H1 (cell line): ENCODE measurements around the gene GFRAL. TPM values are rescaled to one million over a fixed set of nuclear protein-coding genes. Genes with fewer than 3 reads are reported as not detected.

ENCODE experiments used
- BRCA1 ChIP-seq: IDR thresholded peaks from 2 replicates; pipeline ENCODE4 v1.6.1; 2012; ENCODE audit warnings: low read depth, low read length, improper control_type of control experiment
- E2F6 ChIP-seq: IDR thresholded peaks from 2 replicates; pipeline ENCODE4 v1.6.1; 2012; ENCODE audit warnings: inconsistent platforms
- KDM1A ChIP-seq: fragments of 200-600, 300-600 bp; sonication (generic); IDR thresholded peaks from 2 replicates; pipeline ENCODE4 v1.7.1; 2016; ENCODE audit warnings: mild to moderate bottlenecking, low read length, borderline replicate concordance
- NANOG ChIP-seq: IDR thresholded peaks from 2 replicates; pipeline ENCODE4 v1.6.1; 2011; ENCODE audit warnings: low read length, low read depth, mild to moderate bottlenecking, inconsistent platforms; ENCODE audit not compliant: insufficient read depth, poor library complexity, severe bottlenecking
- NRF1 ChIP-seq: IDR thresholded peaks from 2 replicates; pipeline ENCODE4 v1.6.1; 2011; ENCODE audit warnings: mild to moderate bottlenecking, low read depth, low read length, improper control_type of control experiment
- POLR2AphosphoS5 ChIP-seq: IDR thresholded peaks from 2 replicates; pipeline ENCODE4 v1.6.1; 2011; ENCODE audit warnings: low read depth, low read length
- SIRT6 ChIP-seq: IDR thresholded peaks from one replicate; pipeline ENCODE4 v1.7.1; 2012; ENCODE audit warnings: low read length, inconsistent platforms
- SUZ12 ChIP-seq: fragments of 200-600 bp; sonication (generic); IDR thresholded peaks from 2 replicates; pipeline ENCODE4 v1.6.1; 2012; ENCODE audit warnings: mild to moderate bottlenecking, inconsistent platforms, low read length, moderate library complexity, mixed read lengths
- TAF1 ChIP-seq: IDR thresholded peaks from 2 replicates; pipeline ENCODE4 v1.6.1; 2011; ENCODE audit warnings: mild to moderate bottlenecking, low read depth, low read length
- polyA plus RNA-seq, 7 experiments: library from polyadenylated mRNA; depleted of rRNA in 3 of 7; stranded (reverse) in 5 of 7; unstranded in 2 of 7; fragments of >200 nt in 5 of 7; fragments of 200-250 nt in 2 of 7; gene quantifications; 1 replicate in 5 of 7; 2 replicates in 1 of 7; 4 replicates in 1 of 7; pipeline versions ENCODE4 v1.2.1 to v1.2.3, GENCODE V29; 2011 to 2013; ENCODE audit warnings: missing spikeins in 2 of 7, mixed read lengths in 2 of 7
- total RNA-seq: library from RNA; stranded (reverse); fragmentation: NEBNext Ultra II Directional; extraction: Animal tissue kit (Norgen Biotek cat#: 25700); gene quantifications from 2 replicates; pipeline ENCODE4 v1.2.1, GENCODE V29; 2021
- TF ChIP-seq, protein P1 (sequence below): fragments of 300-600 bp; sonication (generic); IDR thresholded peaks from 2 replicates; pipeline ENCODE4 v1.7.1; 2012; ENCODE audit warnings: low read length, moderate library complexity, mild to moderate bottlenecking, inconsistent platforms; ENCODE audit not compliant: insufficient replicate concordance

Gene GFRAL
- total and polyA plus RNA-seq, 2 of the 8 experiments (the other 6 are each of a cell fraction or from before 2014, with no cell fraction given), result not detected

DNA sequence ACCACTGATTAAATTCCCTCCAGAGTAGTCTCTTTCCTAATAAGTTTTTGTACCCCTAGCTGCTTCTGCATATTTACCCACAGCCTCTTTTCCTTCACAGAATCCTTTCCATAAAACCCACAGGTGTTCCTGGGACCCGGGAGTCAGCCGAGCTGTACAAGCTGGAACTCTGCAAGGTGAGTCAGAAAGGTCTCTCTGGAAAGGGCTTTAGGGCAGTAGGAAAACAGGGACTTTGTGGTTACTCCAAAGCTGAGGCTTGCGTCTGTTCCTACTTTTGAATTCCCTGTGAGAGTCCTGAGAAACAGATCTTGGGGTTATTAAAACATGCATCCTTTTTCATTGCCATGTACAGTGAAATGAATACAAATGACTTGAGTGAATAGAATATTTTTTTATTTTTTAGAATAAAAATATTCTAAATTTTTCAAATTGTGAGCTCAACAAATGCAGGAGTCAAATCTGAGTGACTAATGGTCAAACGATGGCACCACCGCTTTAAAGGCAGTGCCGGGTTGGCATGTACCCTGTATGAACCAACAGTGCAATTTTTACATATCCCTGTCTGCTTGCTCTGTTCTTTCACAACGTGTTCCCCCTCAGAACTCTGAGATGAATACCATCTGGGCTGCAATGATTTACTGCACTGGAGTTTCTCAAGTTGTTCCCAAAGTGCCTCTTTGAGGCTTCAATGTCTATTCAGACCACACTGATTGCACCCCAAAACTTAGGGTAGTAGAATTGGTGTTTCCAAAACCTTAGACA is 78.4 kb downstream of the GFRAL start (continued):
- TF ChIP-seq, protein P1, sequence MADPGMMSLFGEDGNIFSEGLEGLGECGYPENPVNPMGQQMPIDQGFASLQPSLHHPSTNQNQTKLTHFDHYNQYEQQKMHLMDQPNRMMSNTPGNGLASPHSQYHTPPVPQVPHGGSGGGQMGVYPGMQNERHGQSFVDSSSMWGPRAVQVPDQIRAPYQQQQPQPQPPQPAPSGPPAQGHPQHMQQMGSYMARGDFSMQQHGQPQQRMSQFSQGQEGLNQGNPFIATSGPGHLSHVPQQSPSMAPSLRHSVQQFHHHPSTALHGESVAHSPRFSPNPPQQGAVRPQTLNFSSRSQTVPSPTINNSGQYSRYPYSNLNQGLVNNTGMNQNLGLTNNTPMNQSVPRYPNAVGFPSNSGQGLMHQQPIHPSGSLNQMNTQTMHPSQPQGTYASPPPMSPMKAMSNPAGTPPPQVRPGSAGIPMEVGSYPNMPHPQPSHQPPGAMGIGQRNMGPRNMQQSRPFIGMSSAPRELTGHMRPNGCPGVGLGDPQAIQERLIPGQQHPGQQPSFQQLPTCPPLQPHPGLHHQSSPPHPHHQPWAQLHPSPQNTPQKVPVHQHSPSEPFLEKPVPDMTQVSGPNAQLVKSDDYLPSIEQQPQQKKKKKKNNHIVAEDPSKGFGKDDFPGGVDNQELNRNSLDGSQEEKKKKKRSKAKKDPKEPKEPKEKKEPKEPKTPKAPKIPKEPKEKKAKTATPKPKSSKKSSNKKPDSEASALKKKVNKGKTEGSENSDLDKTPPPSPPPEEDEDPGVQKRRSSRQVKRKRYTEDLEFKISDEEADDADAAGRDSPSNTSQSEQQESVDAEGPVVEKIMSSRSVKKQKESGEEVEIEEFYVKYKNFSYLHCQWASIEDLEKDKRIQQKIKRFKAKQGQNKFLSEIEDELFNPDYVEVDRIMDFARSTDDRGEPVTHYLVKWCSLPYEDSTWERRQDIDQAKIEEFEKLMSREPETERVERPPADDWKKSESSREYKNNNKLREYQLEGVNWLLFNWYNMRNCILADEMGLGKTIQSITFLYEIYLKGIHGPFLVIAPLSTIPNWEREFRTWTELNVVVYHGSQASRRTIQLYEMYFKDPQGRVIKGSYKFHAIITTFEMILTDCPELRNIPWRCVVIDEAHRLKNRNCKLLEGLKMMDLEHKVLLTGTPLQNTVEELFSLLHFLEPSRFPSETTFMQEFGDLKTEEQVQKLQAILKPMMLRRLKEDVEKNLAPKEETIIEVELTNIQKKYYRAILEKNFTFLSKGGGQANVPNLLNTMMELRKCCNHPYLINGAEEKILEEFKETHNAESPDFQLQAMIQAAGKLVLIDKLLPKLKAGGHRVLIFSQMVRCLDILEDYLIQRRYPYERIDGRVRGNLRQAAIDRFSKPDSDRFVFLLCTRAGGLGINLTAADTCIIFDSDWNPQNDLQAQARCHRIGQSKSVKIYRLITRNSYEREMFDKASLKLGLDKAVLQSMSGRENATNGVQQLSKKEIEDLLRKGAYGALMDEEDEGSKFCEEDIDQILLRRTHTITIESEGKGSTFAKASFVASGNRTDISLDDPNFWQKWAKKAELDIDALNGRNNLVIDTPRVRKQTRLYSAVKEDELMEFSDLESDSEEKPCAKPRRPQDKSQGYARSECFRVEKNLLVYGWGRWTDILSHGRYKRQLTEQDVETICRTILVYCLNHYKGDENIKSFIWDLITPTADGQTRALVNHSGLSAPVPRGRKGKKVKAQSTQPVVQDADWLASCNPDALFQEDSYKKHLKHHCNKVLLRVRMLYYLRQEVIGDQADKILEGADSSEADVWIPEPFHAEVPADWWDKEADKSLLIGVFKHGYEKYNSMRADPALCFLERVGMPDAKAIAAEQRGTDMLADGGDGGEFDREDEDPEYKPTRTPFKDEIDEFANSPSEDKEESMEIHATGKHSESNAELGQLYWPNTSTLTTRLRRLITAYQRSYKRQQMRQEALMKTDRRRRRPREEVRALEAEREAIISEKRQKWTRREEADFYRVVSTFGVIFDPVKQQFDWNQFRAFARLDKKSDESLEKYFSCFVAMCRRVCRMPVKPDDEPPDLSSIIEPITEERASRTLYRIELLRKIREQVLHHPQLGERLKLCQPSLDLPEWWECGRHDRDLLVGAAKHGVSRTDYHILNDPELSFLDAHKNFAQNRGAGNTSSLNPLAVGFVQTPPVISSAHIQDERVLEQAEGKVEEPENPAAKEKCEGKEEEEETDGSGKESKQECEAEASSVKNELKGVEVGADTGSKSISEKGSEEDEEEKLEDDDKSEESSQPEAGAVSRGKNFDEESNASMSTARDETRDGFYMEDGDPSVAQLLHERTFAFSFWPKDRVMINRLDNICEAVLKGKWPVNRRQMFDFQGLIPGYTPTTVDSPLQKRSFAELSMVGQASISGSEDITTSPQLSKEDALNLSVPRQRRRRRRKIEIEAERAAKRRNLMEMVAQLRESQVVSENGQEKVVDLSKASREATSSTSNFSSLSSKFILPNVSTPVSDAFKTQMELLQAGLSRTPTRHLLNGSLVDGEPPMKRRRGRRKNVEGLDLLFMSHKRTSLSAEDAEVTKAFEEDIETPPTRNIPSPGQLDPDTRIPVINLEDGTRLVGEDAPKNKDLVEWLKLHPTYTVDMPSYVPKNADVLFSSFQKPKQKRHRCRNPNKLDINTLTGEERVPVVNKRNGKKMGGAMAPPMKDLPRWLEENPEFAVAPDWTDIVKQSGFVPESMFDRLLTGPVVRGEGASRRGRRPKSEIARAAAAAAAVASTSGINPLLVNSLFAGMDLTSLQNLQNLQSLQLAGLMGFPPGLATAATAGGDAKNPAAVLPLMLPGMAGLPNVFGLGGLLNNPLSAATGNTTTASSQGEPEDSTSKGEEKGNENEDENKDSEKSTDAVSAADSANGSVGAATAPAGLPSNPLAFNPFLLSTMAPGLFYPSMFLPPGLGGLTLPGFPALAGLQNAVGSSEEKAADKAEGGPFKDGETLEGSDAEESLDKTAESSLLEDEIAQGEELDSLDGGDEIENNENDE, result no peak
- no peak for TF ChIP-seq BRCA1
- TF ChIP-seq E2F6, result no peak
- no peak for TF ChIP-seq NRF1
- TF ChIP-seq SUZ12, result no peak
- TF ChIP-seq KDM1A, result no peak
- TF ChIP-seq POLR2AphosphoS5, result no peak
- no peak for TF ChIP-seq NANOG
- no peak for TF ChIP-seq SIRT6
- no peak for TF ChIP-seq TAF1
